K562 (cell line): ENCODE data around the gene GZMM. TPM values are rescaled to one million over a fixed set of nuclear protein-coding genes. Genes with fewer than 3 reads are reported as not detected.

ENCODE experiments used
- ARID2 ChIP-seq: fragments of 450-650 bp; IDR thresholded peaks from 2 replicates; pipeline ENCODE4 v1.6.1; 2017; ENCODE audit warnings: antibody characterized with exemption, mild to moderate bottlenecking
- CAMTA2 ChIP-seq: fragments of 250-450 bp; sonication (Bioruptor Pico); conservative IDR thresholded peaks from 2 replicates; pipeline ENCODE4 v1.5.1; 2022
- CBX1 ChIP-seq: sonication (generic); IDR thresholded peaks from 2 replicates; pipeline ENCODE4 v1.6.1; 2016; ENCODE audit warnings: antibody characterized with exemption, low read depth, mild to moderate bottlenecking
- CBX5 ChIP-seq: IDR thresholded peaks from 2 replicates; pipeline ENCODE4 v1.6.1; 2014; ENCODE audit warnings: low read depth, borderline replicate concordance
- ELK1 ChIP-seq: sonication (generic); formaldehyde crosslinking; IDR thresholded peaks from 2 replicates; pipeline ENCODE4 v1.8.1; 2022; ENCODE audit warnings: missing genetic modification reagents
- HDAC6 ChIP-seq: IDR thresholded peaks from 2 replicates; pipeline ENCODE4 v1.6.1; 2012; ENCODE audit warnings: low read depth, mild to moderate bottlenecking, control low read depth, inconsistent platforms, low read length, moderate library complexity
- HNRNPUL1 ChIP-seq: fragments of 200-400 bp; formaldehyde crosslinking; IDR thresholded peaks from 2 replicates; pipeline ENCODE4 v1.6.1; 2017; ENCODE audit warnings: low read length
- MAZ ChIP-seq, 2 experiments: fragments of 450-650 bp in 1 of 2; sonication (generic) in 1 of 2; formaldehyde crosslinking; IDR thresholded peaks in 1 of 2; conservative IDR thresholded peaks in 1 of 2; 2 replicates each; pipeline versions ENCODE4 v1.4.0 to v1.5.0; 2020; ENCODE audit warnings: mild to moderate bottlenecking in 1 of 2, missing genetic modification reagents in 1 of 2
- MYC ChIP-seq, 2 experiments: fragments of 250-450 bp in 1 of 2; sonication (Bioruptor Pico) in 1 of 2; IDR thresholded peaks; 2 replicates each; pipeline versions ENCODE4 v1.5.1 to v1.6.1; 2012 to 2021; ENCODE audit warnings: low read depth in 2 of 2, borderline replicate concordance in 1 of 2, improper control_type of control experiment in 1 of 2, low read length in 1 of 2, mild to moderate bottlenecking in 1 of 2, moderate library complexity in 1 of 2
- NR3C1 ChIP-seq: sonication (generic); formaldehyde crosslinking; IDR thresholded peaks from 2 replicates; pipeline ENCODE4 v1.8.1; 2022; ENCODE audit warnings: missing genetic modification reagents
- RAD21 ChIP-seq, 2 experiments: fragments of 250-450 bp in 1 of 2; fragments of 450-650 bp in 1 of 2; sonication (Bioruptor Pico) in 1 of 2; formaldehyde crosslinking in 1 of 2; IDR thresholded peaks in 1 of 2; conservative IDR thresholded peaks in 1 of 2; 2 replicates each; pipeline versions ENCODE4 v1.4.0 to v1.8.0; 2020 to 2022; ENCODE audit warnings: mild to moderate bottlenecking in 2 of 2, moderate library complexity in 1 of 2
- SP1 ChIP-seq: sonication (generic); formaldehyde crosslinking; IDR thresholded peaks from 2 replicates; pipeline ENCODE4 v1.8.1; 2022; ENCODE audit warnings: mild to moderate bottlenecking, missing genetic modification reagents
- SREBF2 ChIP-seq: sonication (generic); formaldehyde crosslinking; IDR thresholded peaks from 2 replicates; pipeline ENCODE4 v1.4.0; 2020; ENCODE audit warnings: mild to moderate bottlenecking, missing genetic modification reagents
- U2AF2 ChIP-seq: fragments of 200-400 bp; formaldehyde crosslinking; optimal IDR thresholded peaks from 2 replicates; pipeline ENCODE3; 2017; ENCODE audit warnings: low read depth, mild to moderate bottlenecking, low read length
- ZBTB26 ChIP-seq: fragments of 450-650 bp; formaldehyde crosslinking; IDR thresholded peaks from 2 replicates; pipeline ENCODE4 v1.4.0; 2022; ENCODE audit warnings: missing genetic modification characterization
- ZBTB34 ChIP-seq: fragments of 250-450 bp; sonication (Bioruptor Pico); IDR thresholded peaks from 2 replicates; pipeline ENCODE4 v1.8.0; 2021; ENCODE audit warnings: mild to moderate bottlenecking, moderate library complexity
- ZNF121 ChIP-seq: sonication (generic); formaldehyde crosslinking; conservative IDR thresholded peaks from 2 replicates; pipeline ENCODE4 v1.8.0; 2022; ENCODE audit warnings: missing genetic modification reagents
- ZNF57 ChIP-seq: fragments of 450-650 bp; formaldehyde crosslinking; IDR thresholded peaks from 2 replicates; pipeline ENCODE4 v1.4.0; 2020; ENCODE audit warnings: mild to moderate bottlenecking, moderate library complexity
- ZNF584 ChIP-seq: fragments of 200-800 bp; sonication (Bioruptor generic); IDR thresholded peaks from 2 replicates; pipeline ENCODE4 v1.6.1; 2016; ENCODE audit warnings: low read depth, mild to moderate bottlenecking, missing genetic modification characterization, missing compliant biosample characterization
- ZNF639 ChIP-seq, 2 experiments: fragments of 200-800 bp in 1 of 2; sonication (Bioruptor generic) in 1 of 2; sonication (generic) in 1 of 2; formaldehyde crosslinking in 1 of 2; IDR thresholded peaks in 1 of 2; conservative IDR thresholded peaks in 1 of 2; 2 replicates each; pipeline versions ENCODE4 v1.5.0 to v1.6.1; 2016 to 2020; ENCODE audit warnings: missing compliant biosample characterization in 1 of 2, missing genetic modification characterization in 1 of 2, missing genetic modification reagents in 1 of 2
- ZNF707 ChIP-seq: fragments of 250-450 bp; sonication (Bioruptor Pico); conservative IDR thresholded peaks from 2 replicates; pipeline ENCODE4 v1.8.0; 2022; ENCODE audit warnings: inconsistent platforms, mild to moderate bottlenecking, moderate library complexity
- ZZZ3 ChIP-seq: fragments of 450-650 bp; IDR thresholded peaks from 2 replicates; pipeline ENCODE4 v1.6.1; 2016; ENCODE audit warnings: antibody characterized with exemption, mild to moderate bottlenecking, moderate library complexity
- polyA plus RNA-seq, 8 experiments: library from polyadenylated mRNA; depleted of rRNA in 4 of 8; stranded (reverse) in 5 of 8; unstranded in 3 of 8; fragments of >200 nt; fragmentation: Nextera tagmentation in 2 of 8; fragmentation: Illumina TruSeq in 1 of 8; extraction: Ambion mirVana in 2 of 8; extraction: Trizol in 1 of 8; gene quantifications; 2 replicates each; pipeline versions ENCODE4 v1.2.1 to v1.2.3, GENCODE V29; 2011 to 2014; ENCODE audit warnings: inconsistent platforms in 1 of 8, missing spikeins in 1 of 8
- total RNA-seq, 7 experiments: library from RNA; depleted of rRNA in 6 of 7; stranded (reverse); fragments of >200 nt in 6 of 7; fragmentation: Illumina TruSeq in 2 of 7; extraction: Trizol in 2 of 7; gene quantifications; 2 replicates each; pipeline versions ENCODE4 v1.2.1 to v1.2.3, GENCODE V29; 2011 to 2021; ENCODE audit warnings: low replicate concordance in 1 of 7

GZMM gene
- total and polyA plus RNA-seq, 9 of the 15 experiments (the other 6 are each of a cell fraction or from before 2014, with no cell fraction given), result 0.08 to 2.6 (median 0.70) TPM; not detected in 2

- TF ChIP-seq MYC (IDR thresholded peaks at IDR 0.05; ENCODE audit: low read depth, low read length), result peak; percentile 94
- no peak for TF ChIP-seq MYC (CRISPR knock-in tag; IDR thresholded peaks at IDR 0.05; ENCODE audit: borderline replicate concordance, low read depth)
- no peak for TF ChIP-seq CBX5
- no peak for TF ChIP-seq ZBTB26
- peak in 1 of 2 experiments; percentile 74; a peak in 2 of 4 replicates for TF ChIP-seq ZNF639 (CRISPR knock-in tag; conservative IDR thresholded peaks at IDR 0.05 in 1 of 2, IDR thresholded peaks at IDR 0.05 in 1 of 2)
- no peak for TF ChIP-seq SREBF2 (CRISPR knock-in tag)
- 0 out of 2 replicates have a peak, but pooled peaks have one; percentile 23 for TF ChIP-seq ZNF121 (CRISPR knock-in tag)
- TF ChIP-seq HNRNPUL1, result no peak
- TF ChIP-seq ARID2, result no peak
- TF ChIP-seq HDAC6, result no peak
- no peak for TF ChIP-seq ZNF707 (CRISPR knock-in tag)
- peak; percentile 68; the same call in 1 of the 2 replicates for TF ChIP-seq SP1
- no peak for TF ChIP-seq ELK1
- TF ChIP-seq ZBTB34, result no peak
- no peak for TF ChIP-seq U2AF2
- TF ChIP-seq NR3C1 (CRISPR knock-in tag), result no peak
- TF ChIP-seq CAMTA2, result no peak
- peak; percentile 50; the same call in 1 of the 2 replicates for TF ChIP-seq ZNF584 (CRISPR knock-in tag)
- TF ChIP-seq MAZ (CRISPR knock-in tag; conservative IDR thresholded peaks at IDR 0.05 in 1 of 2, IDR thresholded peaks at IDR 0.05 in 1 of 2), result peak; percentile 90 to 93
- TF ChIP-seq ZNF57, result no peak
- peak; percentile 8 to 9; a peak in 2 of 4 replicates for TF ChIP-seq RAD21 (CRISPR knock-in tag; conservative IDR thresholded peaks at IDR 0.05 in 1 of 2, IDR thresholded peaks at IDR 0.05 in 1 of 2)
- no peak for TF ChIP-seq CBX1
- TF ChIP-seq ZZZ3, result no peak
Observed at GRCh38 chr19:574658-575526, 31.0 kb downstream of the GZMM start (continued).
